Effector memory CD4-positive, alpha-beta T cell (primary cell): ENCODE results near the gene WASHC2A.
"Not testable (repeated sequence)": the region's sequence is repeated elsewhere in the genome, so short reads cannot be mapped to it uniquely, and the experiment has no call there.

Source experiments
- DNase-seq, 3 donors: peaks; one replicate each; pipeline ENCODE4 v3.0.0-alpha.2; 2020
- H3K27ac ChIP-seq: 2 replicates; pipeline ENCODE4 v1.7.0; 2013; ENCODE audit warnings: mild to moderate bottlenecking, low read length, moderate library complexity; ENCODE audit not compliant: insufficient read depth, poor library complexity, severe bottlenecking
- H3K27me3 ChIP-seq: replicated peaks from 2 replicates; pipeline ENCODE4 v1.7.0; 2013; ENCODE audit warnings: mild to moderate bottlenecking, low read length; ENCODE audit not compliant: insufficient read depth, control insufficient read depth, poor library complexity, severe bottlenecking
- H3K36me3 ChIP-seq: 2 replicates; pipeline ENCODE4 v1.7.0; 2013; ENCODE audit warnings: mild to moderate bottlenecking, low read length, moderate library complexity; ENCODE audit not compliant: control insufficient read depth, insufficient read depth
- H3K4me1 ChIP-seq: 2 replicates; pipeline ENCODE4 v1.7.0; 2013; ENCODE audit warnings: low read length, mild to moderate bottlenecking; ENCODE audit not compliant: control insufficient read depth, insufficient read depth, poor library complexity, severe bottlenecking
- H3K4me3 ChIP-seq: 2 replicates; pipeline ENCODE4 v1.7.0; 2013; ENCODE audit warnings: low read length, low read depth, mild to moderate bottlenecking; ENCODE audit not compliant: insufficient read depth, poor library complexity, severe bottlenecking
- H3K9me3 ChIP-seq: 2 replicates; pipeline ENCODE4 v1.7.0; 2013; ENCODE audit warnings: mild to moderate bottlenecking, low read length, moderate library complexity; ENCODE audit not compliant: control insufficient read depth

WASHC2A gene

DNA sequence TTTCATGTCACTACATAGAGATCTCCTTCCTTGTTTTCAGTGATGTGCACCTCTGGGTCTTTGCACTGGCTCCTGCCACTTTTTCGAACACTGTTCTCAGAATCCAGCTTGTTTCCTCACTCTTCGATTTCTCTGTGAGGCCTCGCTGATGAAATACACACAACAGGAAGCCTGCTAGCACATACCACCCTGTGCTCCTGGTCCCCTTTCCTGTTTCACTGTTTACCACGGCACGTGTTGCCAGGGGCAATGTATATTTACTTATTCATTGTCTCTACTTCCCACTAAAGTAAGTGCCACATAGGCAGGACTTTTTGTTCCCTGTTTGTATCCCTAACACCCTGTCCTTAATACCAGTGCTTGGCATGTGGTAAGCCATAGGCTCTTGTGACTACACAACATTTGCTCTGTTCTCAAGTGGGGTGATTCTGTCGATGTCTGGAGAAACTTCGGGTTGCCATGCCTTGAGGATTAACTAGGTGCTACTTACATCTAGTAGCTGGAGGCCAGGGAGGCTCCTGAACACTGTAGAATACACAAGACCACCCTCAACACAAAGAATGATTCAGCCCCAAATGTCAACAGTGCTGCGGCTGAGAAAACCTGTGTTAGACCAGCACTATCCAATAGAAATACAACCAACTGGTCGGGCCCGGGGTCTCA lies 75.9 kb downstream of the WASHC2A start:
- not testable (repeated sequence) for DNase-seq, H3K9me3 ChIP-seq, H3K27me3 ChIP-seq, H3K36me3 ChIP-seq, H3K4me1 ChIP-seq, H3K4me3 ChIP-seq, H3K27ac ChIP-seq

DNA sequence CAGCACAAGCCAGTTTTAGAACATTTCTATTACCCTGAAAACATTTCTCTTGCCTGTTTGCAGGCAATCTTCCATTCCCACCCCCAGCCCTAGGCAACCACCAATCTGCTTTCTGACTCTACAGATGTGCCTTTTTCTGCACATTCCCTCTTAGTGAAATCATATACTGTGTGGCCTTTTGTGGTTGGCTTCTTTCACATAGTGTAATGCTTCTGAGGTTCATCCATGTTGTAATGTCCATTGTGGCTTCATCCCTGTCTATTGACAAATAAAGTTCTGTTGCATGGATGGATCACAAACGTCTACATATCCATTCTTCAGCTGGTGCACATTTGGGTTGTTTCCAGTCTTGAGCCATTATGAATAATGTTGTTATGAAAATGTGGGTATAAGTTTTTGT lies 77.8 kb downstream of the WASHC2A start:
- not testable (repeated sequence) for DNase-seq, H3K4me3 ChIP-seq

DNA sequence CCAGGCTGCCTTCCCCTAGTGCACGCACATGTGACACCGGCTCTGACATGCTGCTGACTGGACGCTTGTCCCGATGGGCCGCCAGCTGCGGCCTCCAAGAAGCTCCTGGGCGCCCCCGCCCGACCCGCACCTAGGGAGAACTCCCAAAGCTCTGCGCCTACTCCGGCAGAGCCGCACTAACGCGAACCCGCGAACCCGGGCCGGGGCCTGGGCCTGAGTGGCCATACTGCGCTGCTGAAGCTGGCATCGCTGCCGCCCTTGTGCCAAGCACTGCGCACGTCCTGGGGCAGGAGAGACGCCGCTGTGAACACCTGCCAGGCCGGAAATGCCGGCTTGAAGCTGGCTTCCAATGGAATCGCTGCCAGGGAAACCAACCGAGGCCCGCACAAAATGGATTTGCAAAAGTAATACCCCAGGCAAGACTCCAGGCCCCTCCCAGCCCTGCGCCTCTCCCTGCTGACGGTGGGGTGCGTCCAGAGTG lies 85.1 kb downstream of the WASHC2A start:
- no peak for DNase-seq
- no peaks in the 10 kb centered on the region for H3K36me3 ChIP-seq
- no peak overlapping the region for H3K27ac ChIP-seq
- no peak overlapping the region for H3K4me3 ChIP-seq
- no peaks in the 10 kb centered on the region for H3K9me3 ChIP-seq
- no peaks in the 10 kb centered on the region for H3K4me1 ChIP-seq
- no peaks in the 10 kb centered on the region for H3K27me3 ChIP-seq

More for the DNA sequence above, 77.8 kb downstream of the WASHC2A start:
- H3K27me3 ChIP-seq, H3K27ac ChIP-seq, H3K4me1 ChIP-seq, H3K36me3 ChIP-seq, H3K9me3 ChIP-seq: not testable (repeated sequence)

DNA sequence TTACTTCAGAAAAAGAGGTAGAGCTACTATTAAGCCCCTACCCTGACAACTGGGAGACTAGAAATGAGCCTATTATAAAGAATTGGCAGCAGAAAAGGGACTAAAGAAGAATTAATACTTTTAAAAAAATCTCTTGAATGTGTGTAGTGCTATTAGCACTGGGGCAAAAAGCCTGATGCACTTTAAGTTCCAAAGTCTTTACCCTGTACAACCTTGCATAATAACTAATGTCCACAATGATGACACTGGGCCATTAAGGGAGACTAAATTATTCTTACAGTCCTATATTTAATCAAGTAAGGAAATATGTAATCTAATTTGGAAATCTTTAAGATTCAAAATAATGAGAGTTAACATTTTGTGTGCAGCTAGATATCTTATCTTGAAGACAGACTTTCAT lies 90.1 kb downstream of the WASHC2A start:
- not testable (repeated sequence) for H3K27me3 ChIP-seq, H3K4me3 ChIP-seq, H3K36me3 ChIP-seq, H3K9me3 ChIP-seq, DNase-seq, H3K27ac ChIP-seq, H3K4me1 ChIP-seq

DNA sequence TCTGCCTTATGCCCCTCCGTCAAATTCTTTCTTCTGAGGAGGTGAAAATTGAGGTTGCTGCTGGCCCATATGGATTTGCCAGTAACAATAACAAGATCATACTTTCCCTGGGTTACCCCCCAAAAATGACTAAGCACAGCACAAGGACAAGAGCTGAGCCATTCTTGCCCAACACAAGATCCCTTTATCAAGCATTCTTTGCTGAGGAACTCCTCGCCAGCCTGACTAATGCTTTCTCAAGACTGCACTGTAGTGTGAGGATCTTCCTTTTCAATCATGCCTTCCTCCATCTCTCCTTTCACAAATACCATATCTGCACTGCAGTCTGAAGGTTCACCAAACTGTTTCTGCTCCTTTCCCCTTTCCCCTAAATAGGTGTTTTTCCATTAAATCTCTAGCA lies 92.1 kb downstream of the WASHC2A start:
- not testable (repeated sequence) for H3K27me3 ChIP-seq, H3K9me3 ChIP-seq, H3K36me3 ChIP-seq, DNase-seq, H3K27ac ChIP-seq, H3K4me1 ChIP-seq, H3K4me3 ChIP-seq

DNA sequence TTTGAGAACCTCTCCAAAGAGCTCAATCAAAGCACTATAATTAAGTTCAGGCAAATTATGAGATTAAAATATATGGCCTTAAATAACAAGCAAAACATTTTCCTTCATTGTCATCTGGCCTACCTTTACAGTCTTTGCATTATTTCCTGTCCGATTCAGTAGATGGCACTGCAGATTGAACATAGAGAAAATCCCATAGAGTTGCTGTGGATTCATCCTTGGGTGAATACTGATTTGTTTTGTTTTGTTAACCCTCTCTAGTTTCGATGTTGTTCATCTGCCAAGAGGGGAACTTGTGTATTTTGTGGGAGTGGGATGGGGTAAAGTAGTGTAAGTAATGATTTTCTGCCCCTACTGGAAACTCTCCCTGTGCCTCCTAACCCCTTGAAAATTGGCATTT lies 97.3 kb downstream of the WASHC2A start:
- H3K4me1 ChIP-seq, H3K27me3 ChIP-seq: not testable (repeated sequence)

DNA sequence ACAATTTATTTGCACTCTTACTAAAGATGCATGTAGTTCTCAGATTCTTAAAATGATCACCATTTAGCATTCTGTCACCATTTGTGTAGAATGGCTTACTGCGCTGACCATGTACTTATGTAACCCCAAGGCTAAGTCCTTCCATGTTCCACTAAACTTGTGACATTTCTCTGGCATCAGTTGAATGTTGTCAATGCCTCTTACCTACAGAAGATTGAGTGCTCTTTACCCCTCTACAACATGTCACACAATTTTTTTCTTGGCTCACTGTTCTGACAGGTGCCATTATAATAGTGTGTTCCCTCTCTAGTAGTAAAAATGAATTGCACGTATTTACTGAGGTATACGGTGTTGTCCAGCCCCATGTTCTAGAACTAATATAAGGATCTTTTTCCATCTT lies 100.1 kb downstream of the WASHC2A start:
- not testable (repeated sequence) for H3K4me1 ChIP-seq, H3K4me3 ChIP-seq, H3K9me3 ChIP-seq, DNase-seq, H3K27me3 ChIP-seq, H3K36me3 ChIP-seq, H3K27ac ChIP-seq

More for the DNA sequence above, 97.3 kb downstream of the WASHC2A start:
- not testable (repeated sequence) for H3K36me3 ChIP-seq, H3K4me3 ChIP-seq, H3K9me3 ChIP-seq, H3K27ac ChIP-seq, DNase-seq

DNA sequence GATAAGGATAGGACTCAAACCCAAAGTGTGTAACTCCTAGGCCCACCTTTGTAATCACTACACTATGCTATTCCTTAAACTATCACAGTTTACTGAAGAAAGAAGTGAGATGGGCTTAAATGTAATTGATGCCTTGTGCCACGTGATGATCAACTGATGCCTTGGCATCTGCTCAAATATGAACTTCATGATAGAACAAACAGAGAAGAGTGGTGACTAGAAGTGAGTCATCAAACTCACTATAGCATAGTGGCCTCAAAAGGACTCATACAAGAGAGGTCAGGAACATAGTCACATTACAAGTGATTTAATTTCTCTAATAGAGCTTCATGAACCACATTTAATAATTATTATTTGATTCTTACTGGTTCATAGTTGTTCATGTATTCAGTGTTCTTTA lies 101.8 kb downstream of the WASHC2A start:
- not testable (repeated sequence) for H3K36me3 ChIP-seq, H3K27me3 ChIP-seq, H3K4me3 ChIP-seq, H3K4me1 ChIP-seq, DNase-seq, H3K9me3 ChIP-seq, H3K27ac ChIP-seq

DNA sequence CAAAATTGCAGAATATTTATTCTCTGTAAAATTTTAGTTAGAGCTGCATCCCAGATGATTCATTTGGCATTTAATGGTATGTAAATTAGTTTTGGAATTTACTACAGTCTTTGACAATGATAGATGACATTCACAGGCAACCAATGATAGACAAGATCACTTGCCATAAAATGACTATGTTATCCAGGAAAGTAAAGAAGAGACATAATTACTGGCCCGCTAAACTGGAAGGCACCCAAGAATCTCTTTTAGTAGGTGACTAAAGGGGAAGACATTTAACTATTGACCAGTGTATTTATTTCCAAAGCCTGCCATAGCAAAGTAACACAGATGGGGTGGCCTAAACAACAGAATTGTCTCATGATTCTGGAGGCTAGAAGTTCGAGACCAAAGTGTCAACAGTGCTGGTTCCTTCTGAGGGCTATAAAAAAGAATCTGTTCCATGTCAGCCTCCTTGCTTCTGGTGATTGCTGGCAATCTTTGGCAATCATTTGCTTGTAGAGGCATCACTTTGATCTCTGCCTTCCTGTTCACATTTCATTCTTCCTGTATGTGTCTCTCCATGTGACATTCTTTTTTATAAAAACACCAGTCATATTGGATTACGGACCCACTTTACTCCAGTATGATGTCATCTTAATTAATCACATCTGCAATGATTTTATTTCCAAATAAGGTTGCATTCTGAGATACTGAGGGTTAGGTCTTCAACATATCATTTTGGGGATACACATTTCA lies 107.2 kb downstream of the WASHC2A start:
- not testable (repeated sequence) for H3K4me1 ChIP-seq, H3K36me3 ChIP-seq, H3K27me3 ChIP-seq, H3K27ac ChIP-seq, H3K4me3 ChIP-seq, H3K9me3 ChIP-seq, DNase-seq
